ENCODE results near the gene TAF4B.
"Not testable (repeated sequence)": the region's sequence is repeated elsewhere in the genome, so short reads cannot be mapped to it uniquely, and the experiment has no call there.

DNA sequence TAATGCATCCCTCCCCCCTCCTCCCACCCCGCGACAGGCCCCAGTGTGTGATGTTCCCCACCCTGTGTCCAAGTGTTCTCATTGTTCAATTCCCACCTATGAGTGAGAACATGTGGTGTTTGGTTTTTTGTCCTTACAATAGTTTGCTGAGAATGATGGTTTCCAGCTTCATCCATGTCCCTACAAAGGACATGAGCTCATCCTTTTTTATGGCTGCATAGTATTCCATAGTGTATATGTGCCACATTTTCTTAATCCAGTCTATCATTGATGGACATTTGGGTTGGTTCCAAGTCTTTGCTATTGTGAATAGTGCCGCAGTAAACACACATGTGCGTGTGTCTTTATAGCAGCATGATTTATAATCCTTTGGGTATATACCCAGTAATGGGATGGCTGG lies 33.2 kb downstream of the TAF4B start:
- TF ChIP-seq, protein P1, sequence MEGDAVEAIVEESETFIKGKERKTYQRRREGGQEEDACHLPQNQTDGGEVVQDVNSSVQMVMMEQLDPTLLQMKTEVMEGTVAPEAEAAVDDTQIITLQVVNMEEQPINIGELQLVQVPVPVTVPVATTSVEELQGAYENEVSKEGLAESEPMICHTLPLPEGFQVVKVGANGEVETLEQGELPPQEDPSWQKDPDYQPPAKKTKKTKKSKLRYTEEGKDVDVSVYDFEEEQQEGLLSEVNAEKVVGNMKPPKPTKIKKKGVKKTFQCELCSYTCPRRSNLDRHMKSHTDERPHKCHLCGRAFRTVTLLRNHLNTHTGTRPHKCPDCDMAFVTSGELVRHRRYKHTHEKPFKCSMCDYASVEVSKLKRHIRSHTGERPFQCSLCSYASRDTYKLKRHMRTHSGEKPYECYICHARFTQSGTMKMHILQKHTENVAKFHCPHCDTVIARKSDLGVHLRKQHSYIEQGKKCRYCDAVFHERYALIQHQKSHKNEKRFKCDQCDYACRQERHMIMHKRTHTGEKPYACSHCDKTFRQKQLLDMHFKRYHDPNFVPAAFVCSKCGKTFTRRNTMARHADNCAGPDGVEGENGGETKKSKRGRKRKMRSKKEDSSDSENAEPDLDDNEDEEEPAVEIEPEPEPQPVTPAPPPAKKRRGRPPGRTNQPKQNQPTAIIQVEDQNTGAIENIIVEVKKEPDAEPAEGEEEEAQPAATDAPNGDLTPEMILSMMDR (IDR thresholded peaks at IDR 0.05; ENCODE audit: poor library complexity) = not testable (repeated sequence)
- TF ChIP-seq EZH2 (IDR thresholded peaks at IDR 0.05; ENCODE audit: borderline replicate concordance) = not testable (repeated sequence)
